ENCODE results near the gene CARMIL1.
"Not testable (repeated sequence)": the region's sequence is repeated elsewhere in the genome, so short reads cannot be mapped to it uniquely, and the experiment has no call there.

CARMIL1 gene

DNA sequence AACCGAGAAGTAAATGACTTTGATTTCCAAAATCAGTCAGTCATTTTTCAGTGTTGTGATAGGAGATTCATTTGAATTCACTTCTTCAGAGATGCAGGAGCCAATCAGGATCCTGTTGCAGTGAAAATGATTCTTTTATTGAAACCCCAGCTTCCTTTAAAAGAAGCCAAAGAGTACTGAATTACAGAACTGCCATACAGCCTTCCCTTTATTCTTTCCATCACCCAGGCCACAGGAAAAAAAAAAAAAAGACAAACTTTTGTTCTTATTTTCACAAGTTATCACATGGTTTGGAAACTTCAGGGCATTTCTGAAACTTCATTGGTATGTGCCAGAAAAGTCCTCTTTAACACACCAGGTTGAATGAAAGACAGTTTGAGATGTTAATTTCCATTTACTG is 1.8 kb upstream of the CARMIL1 start:
- no peak for DNase-seq (ENCODE audit: low spot score)

DNA sequence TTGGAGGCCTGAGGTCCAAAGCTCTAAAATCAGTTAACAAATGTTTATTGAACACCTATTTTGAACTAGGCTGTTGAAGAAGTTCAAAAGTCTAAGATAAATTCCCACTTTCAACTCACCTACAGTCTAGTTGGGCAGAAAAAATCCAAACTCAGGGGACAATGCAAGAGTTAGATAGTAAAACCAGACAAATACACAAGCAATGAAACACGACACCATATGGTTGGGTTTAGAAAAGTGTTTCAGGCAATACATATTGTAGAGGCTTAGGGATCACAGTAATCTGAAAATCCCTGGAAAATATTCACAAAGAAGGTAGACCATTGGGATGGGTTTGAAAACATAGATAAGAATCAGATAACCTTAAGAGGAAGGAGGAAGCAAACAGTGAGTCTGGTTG is 1.3 kb upstream of the CARMIL1 start:
- no peak for DNase-seq (ENCODE audit: low spot score)

DNA sequence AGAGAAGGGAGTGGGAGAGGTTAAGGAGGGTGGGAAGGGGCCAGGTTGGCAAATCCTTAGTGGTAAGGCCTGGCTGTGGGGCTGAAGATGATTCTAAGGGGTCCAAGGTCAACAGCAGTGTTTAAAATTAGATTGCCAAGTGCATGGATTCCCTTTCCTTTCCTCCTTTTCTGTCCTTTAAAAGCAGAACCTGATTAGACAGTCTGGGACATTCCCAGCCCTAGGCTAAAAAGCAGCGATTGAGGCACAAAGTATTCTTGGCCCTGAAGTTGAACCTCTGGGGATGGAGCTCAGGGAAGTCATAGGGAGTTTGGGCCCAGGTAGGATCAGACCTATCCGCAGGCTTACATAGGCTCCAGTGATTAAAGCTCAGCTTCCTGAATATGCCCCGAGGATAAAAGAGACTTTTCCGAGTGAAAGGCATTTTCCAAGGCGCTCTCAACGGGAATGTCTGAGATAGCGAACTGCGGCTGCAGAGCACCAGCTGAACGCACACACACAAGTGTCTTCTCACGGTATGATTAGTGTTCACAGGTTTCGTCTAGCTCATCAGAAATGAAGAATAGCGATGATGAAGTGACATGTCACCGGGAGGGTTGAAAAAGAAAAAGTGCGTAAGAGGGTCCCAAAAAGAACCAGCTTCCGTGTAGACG is 787 bp upstream of the CARMIL1 start:
- DNase-seq (ENCODE audit: low spot score) = no peak

DNA sequence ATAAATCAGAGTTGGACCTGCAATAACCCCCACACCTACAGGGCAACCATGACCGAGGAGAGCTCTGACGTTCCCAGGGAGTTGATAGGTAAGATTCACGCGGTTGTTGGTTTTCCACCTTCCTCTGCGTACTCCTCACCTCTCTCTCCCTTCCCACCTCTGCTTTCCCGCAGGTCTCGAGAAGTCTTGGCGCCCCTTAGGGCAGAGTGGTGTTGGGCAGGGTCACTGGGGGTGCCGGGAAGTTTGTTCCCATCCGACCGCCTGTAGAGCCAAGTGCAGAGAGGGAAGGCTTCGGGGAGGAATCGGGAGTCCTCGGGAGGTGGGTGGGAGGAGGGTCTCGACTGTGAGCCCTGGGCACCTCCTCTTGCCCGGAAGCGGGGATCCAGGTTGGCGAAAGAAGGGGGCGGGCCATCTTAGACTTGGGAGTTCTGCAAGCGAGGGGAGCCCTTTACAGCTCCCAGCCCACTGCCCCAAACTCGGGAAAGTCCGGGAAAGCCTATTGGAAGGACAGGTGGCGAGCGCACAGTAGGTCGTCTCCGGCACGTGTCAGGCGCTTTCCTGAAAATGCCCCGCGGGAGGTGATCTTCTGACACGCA is 672 bp downstream of the CARMIL1 start:
- no peak for DNase-seq (ENCODE audit: low spot score)

DNA sequence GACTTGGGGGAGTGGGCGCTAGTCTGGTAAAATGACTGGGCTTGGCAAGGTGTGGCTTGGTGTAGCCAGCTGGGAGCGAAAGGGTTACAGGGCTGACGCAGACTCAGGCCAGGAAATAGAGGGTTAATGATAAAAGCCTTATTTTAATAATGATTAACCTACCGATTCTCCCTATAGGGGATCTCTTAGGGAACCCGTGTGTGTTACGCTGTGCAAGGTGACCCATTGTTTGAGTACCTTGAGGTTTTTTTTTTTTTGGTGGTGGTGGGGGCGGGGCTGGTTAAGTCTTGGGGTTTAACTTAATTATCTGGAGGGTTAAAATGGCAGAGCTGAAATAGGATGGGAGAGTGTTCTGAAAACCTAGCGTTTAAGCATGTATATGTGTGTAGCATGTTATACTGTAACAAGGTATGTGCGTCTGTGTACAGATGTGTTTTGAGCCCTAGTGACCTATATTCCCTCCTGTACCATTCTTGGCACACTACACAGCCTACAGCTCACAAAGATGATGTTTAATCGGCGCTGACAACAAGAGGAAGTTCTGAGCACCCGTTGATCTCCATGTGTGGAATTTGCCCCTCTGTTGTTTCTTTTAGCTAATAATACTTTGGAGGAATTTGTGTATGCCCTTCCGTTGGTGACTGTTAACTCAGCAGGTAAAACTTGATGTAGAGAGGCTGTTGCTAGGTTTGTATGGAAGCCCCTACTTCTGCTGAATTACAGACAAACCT is 1.3 kb downstream of the CARMIL1 start:
- DNase-seq (ENCODE audit: low spot score) = no peak

DNA sequence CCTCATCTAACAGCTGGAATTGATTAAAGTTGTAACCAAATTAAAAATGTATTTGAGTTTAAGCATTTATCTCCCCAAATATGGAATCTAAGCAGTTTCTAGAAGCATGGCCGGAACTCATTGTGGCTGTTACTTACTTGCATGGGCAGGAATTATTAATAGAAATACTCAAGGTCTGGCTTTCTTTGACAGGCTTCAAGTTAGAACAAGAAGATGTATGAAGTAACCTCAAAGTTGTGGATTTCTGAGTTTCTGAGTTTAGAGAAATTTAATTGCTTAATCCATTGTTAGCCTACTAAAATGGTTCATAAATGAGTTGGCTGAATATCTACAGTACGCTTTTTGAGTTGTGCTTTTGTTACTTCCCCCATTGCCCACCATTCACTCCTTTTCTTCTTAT is 7.7 kb downstream of the CARMIL1 start:
- no peak for DNase-seq (ENCODE audit: low spot score)

DNA sequence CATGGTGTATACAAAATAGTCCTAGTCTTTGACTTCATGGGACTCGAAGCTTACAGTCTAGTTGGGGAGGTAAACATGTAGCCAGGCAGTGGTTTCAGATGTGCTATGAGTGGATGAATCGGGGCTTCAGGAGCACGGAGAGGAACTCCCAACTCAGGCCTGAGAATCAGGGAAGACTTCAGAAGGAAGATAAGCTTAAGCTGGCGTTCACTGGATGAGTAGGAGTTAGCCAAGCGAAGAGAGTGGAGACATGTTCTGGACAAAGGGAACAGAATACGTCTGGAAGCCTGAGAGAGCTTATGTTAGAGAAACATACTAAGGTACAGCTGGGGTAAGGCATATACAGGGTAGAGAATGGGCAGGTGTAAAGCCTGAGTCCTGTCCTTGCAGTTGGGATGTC is 8.8 kb downstream of the CARMIL1 start:
- DNase-seq (ENCODE audit: low spot score) = no peak

DNA sequence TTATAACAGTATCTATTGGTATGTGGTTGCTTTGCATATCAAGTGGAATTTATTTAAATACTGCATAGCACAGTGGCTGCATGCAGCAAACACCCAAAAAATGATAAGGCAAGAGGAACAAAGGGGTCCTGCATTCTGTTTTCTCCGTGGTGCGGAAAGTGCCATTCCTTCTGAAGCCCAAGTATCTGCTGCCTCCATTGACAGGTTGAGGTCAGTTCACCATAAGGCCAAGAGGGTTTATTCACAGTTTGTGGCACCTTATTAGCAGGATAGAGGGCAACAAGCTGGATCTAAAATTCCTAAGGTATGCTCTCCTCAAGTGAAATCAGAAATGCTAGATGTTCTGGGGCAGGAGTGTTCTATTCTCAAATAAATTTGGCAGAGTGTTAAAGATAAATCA is 9.3 kb downstream of the CARMIL1 start:
- DNase-seq (ENCODE audit: low spot score) = no peak

DNA sequence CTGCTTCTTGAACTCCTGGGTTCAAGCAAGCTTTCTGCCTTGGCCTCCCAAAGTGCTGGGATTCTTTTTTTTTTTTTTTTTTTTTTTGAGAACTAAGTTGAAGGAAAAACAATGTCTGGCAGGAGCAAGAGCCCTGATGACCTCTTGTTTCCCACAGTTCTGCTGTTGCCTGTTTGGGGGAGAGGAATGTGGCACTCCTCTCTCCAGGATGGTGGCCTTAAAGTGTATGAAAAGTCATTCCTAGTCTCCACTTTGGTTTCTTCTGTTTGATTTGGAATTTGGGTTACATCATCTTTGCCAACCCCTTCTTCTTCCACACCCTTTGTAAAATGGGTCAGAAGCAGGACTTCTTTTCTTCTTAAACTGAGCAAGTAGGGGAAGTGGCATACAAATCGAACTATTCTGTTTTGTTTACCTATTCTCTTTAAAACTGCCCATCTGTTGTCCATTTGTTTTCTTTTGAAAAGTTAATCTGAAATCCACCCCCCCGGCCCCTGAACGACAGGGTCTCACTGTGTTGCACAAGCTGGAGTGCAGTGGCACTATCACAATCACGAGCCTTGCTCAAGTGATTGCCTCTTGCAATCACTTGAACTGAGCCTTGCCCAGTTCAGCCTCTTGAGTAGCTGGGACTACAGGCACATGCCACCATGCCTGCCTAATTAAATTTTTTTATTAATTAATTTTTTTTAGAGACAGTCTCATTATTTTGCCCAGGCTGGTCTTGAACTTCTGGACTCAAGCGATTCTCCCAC is 11.3 kb downstream of the CARMIL1 start:
- no peak for DNase-seq (ENCODE audit: low spot score)

DNA sequence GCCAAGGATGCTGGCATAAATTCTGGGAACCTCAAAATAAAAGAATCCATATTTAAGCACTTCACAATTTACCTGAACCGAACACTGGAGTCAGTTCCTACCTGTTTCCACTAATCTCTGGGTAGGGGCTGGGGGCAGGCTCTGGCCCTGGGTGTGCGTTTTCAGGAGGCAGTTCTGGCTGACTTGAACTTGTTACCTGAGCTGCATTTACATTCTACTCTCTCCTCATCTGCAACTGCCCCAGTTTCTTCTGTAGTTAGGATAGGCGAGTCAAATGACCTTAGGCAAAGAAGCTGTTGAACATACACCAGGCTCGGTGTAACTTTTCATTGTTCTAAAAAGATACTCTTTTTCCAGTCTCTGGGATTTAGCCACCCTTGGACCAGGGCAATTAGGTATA is 13.2 kb downstream of the CARMIL1 start:
- no peak for DNase-seq (ENCODE audit: low spot score)

DNA sequence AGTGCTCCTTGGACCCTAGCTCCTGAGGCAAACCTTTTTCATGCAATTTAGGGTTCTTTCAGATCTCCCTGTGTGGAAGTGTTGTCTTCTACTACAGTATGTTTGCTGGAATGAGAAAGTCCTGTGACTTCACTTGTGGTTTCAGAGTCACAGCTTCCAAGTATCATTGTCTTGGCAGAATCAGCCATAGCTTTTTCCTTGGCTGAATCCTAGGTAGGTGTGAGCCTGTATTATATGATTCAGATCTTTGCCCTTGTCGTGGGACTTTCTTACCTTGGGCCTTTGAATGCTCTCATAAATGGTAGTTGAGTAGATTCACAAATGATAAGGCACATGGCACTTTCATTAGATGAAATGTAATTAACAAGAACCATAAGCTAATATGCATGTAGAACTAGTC is 16.5 kb downstream of the CARMIL1 start:
- DNase-seq (ENCODE audit: low spot score) = no peak

DNA sequence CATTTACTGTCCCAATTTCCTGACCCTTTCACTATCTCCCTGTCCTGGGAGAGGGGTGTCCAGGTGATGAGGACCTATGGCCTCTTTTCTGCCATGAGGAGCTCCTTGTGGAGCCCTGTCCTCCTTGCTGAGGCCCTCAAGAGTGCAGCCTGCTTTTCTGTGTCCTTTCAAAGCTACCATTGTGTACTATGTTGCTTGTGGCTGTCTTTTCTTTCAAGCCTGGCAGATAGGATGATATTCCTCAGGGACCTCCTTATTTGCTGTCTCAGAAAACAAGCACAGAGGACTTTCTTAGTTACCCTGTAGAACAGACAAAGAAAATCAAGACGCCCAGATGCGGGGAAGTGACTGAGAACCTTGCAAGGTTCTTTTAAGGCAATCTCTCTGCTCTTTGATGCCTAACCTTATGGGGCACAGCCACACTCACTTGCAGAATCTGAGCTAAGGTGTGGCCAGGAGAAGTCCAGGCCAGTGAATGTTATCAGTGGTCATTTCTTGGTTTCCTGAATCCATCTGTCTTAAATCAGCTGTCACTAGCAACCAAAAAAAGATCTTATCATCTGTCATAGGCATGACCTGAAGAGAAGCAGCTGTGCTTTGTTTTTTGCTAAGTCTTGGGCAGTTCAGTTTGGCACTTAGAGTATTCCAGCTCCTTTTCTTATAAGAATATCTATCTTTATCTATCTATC is 17.2 kb downstream of the CARMIL1 start:
- no peak for DNase-seq (ENCODE audit: low spot score)

DNA sequence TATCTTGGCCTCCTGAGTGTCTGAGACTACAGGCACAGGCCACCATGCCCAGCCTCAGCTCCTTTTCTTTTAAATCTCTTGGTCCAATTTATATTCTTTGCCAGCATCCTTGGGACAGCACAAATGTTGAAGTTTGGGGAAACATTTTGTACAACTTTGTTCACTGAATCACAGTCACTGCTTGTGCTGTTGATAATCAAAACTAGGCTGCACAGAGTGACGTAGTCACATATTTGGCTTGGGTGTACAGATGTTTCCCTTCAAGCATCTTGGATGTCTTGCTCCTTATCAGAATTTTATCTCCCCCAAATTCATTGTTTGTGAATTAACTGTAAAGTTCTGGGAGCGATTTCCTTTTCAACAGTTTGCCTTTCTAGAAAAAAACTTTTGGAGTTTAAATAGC is 17.9 kb downstream of the CARMIL1 start:
- no peak for DNase-seq (ENCODE audit: low spot score)

DNA sequence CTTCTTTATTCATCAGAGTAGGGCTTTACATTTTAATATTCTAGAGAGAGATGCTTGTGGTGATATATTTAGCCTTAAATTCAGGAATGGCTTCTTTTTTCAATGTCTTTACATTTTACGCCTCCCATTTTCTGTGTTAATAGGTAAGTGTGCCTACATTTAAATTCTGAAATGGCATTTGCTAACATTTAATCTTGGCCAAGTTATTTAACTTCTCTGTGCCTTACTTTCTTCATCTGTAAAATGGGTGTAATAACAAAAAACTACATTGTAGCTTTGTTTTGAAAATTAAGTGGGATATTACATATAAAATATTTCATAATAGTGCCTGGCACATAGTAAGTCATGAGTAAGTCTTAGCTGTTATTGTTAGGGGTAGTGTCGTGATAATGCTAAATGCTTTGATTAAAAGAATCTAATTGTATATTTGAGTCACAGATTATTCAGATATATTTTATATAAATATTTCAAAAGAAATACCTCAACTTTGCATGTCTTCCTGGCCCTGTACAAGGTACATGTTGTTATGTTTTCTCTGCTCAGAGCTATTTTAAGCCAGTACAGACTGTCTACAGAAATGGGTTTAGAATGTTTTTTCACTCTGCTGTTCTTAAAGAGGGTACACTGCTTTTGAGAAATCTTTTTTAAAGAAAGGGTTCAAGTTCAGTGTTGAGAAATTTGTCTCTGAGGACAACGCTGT is 18.8 kb downstream of the CARMIL1 start:
- DNase-seq (ENCODE audit: low spot score) = no peak

DNA sequence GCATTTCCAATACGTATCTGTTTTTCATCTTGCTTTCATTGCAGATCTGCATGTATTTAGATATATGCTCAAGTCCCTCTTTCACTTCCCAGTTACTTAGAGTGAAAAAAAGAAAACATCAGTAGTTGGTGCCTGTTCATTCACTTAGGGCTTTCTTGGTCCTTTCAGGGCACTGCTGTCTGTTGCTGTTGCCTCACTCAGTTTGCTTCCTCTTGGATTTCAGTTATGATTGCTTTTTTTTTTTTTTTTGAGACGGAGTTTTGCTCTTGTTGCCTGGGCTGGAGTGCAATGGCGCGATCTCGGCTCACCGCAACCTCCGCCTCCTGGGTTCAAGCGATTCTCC is 19.3 kb downstream of the CARMIL1 start:
- not testable (repeated sequence) for DNase-seq (ENCODE audit: low spot score)

DNA sequence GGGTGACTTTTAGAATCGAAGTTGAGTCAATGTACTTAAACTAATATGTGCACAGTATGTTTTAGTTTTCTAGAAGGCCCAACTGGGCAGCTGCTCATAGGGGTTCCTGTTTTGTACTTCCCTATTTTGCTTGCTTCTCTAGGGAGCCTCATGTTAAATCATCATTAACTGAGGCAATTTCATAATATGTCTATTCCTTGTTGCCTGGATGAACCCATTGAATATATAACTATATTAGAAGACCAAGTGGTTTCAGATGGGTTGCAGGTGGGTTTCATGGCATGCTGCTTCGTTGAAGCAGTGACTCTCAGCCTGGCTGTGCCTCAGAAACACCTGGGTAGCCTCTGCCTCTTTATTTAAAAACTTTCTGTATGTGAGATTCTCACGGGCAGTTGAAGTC is 22.2 kb downstream of the CARMIL1 start:
- no peak for DNase-seq (ENCODE audit: low spot score)

DNA sequence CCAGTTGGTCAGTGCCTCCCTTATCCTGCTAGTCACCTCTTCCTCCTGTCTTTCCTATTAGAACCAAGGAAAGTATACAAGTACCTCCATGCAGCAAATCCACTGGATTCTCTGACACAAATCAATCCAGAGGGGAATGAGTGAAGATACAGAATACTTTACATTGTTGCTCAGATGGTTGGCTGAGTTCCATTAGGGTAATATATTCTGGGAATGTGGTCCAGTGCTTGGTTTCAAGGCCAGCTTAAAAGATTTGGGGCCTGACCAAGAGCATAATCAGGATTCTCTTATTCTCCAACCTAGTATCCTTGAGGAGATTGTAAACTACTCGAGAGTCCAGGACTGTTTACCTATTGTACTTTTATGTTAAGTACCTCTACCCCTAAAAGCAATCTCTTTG is 23.0 kb downstream of the CARMIL1 start:
- DNase-seq (ENCODE audit: low spot score) = no peak

DNA sequence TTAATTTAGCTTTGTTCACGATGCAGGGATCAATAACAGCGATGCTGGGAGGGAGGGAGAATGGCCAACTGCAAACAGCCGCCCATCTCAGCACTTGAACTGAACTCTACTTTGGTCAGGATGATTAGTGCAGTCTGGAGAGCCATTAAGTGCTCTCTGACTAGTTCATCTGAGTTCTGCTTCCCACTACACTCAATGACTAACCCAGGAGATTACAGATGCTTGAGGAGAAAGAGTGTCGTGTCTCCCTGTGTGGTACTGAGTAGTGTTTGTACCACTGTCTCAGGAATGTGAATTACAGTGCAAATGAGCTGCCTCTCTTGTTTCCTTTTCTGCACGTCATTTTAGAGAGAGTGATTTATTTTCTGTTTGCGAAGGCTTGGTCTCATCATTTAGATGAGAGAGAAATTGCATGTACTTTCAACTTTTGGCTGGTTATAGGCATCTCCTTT is 23.5 kb downstream of the CARMIL1 start:
- DNase-seq (ENCODE audit: low spot score) = no peak

DNA sequence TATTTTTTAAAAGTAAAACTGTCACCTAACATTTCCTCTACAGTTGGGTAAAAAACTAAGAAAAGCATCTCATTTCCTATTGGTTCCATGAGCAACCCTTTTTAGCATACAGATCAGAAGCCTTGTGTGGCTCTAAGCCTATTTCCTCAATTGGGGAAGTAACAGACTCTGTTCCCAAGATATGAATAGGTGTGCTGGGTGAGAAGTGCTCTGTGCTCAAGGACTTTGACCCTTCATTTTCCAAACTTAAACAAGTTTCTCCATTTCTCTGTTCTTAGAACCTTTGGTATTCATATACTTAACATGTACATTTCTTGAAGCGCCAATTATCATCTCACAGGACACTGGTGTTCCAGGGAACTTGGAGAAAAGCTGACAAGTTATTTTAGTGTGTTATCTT is 24.1 kb downstream of the CARMIL1 start:
- DNase-seq (ENCODE audit: low spot score) = no peak

DNA sequence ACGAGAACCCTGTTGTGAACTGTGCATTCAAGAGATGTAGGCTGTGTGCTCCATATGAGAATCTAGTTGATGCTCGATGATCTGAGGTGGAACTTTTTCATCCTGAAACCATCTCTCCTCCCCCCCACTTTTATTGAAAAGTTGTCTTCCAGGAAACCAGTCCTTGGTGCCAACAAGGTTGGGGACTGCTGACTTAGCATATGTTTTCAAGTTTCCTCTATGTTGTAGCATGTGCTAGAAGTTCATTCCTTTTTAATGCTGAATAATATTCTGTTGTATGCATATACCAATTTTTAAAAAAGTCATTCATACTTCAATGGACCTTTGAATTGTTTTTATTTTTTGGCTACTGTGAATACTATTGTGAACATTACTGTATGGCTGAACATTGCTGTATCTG is 27.2 kb downstream of the CARMIL1 start:
- no peak for DNase-seq (ENCODE audit: low spot score)

DNA sequence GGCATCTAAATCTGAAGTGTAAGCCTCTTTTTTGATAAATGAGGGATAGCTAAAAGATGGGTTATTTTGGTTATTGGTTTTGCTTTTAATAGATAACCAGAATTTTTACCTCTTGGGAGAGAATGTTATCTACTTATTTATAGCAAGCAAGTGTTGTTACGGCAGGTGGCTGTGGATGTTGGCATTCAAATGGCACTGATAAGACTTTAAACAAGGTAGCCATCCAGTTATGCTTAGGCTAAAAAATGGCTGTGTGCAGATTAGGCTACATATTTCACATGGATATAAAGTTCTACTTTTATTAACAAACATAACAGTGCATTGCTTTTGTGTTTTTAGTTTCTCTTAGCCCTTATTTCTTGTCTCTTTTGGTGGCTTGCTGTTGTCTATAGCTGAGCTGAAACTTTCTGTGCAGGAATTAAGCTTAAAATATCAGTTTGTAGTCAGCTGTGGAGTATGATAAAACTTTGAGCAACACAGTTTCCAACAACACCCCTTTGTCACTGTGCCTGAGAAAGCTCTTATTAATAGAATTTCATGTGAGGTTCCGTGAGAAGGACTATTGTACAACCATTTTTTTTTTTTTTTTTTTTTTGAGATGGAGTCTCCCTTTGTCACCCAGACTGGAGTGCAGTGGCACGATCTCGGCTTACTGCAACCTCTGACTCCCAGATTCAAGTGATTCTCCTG is 28.8 kb downstream of the CARMIL1 start:
- no peak for DNase-seq (ENCODE audit: low spot score)
